GM13977 (cell line): ENCODE measurements around the gene MRO.

Experiments used
- DNase-seq: peaks from one replicate; pipeline ENCODE4 v3.0.0; 2012; ENCODE audit warnings: low spot score
- CTCF ChIP-seq: IDR thresholded peaks from 2 replicates; pipeline ENCODE4 v1.5.1; 2012; ENCODE audit warnings: mild to moderate bottlenecking, control low read depth; ENCODE audit not compliant: insufficient read depth; ENCODE audit errors: extremely low read depth, missing control alignments
- in situ Hi-C: fragments of 300-500 bp; cut with MboI; formaldehyde crosslinking; loops from one replicate; pipeline ENCODE4 v1.12.0; 2022; ENCODE audit warnings: low sequenced_read_pairs, low pct_unique_long_range_greater_than_20kb, mixed read lengths, inconsistent platforms; ENCODE audit not compliant: unreplicated experiment

Gene MRO

GRCh38 chr18:50819728-50820378 is at the start of gene MRO:
Gene MRO (minus strand): TSS chr18:50820016. CDS start chr18:50809400, 10,616 bp downstream.
- in situ Hi-C loops: no loop called here
- peak; percentile 99 for TF ChIP-seq CTCF
- peak; percentile 82 for DNase-seq

- no peak for TF ChIP-seq CTCF
- in situ Hi-C loops: no loop called here
Observed at GRCh38 chr18:50869150-50869549, 49.3 kb upstream of the MRO start.

GRCh38 chr18:50866765-50867164 is 46.9 kb upstream of the MRO start:
- DNase-seq: peak; percentile 34
- in situ Hi-C loops: no loop called here
- peak; percentile 50 for TF ChIP-seq CTCF

More at GRCh38 chr18:50869150-50869549, 49.3 kb upstream of the MRO start:
- DNase-seq: no peak

GRCh38 chr18:50863840-50864375 is 44.1 kb upstream of the MRO start:
- no peak for TF ChIP-seq CTCF
- in situ Hi-C loops: no loop called here
- no peak for DNase-seq

- no peak for TF ChIP-seq CTCF
- no peak for DNase-seq
- in situ Hi-C loops: no loop called here
Observed at GRCh38 chr18:50862401-50862800, 42.6 kb upstream of the MRO start.

- in situ Hi-C loops: no loop called here
- DNase-seq: no peak
Observed at GRCh38 chr18:50861617-50862016, 41.8 kb upstream of the MRO start.

More at GRCh38 chr18:50861617-50862016, 41.8 kb upstream of the MRO start:
- TF ChIP-seq CTCF: no peak
